Osteoblast (primary cell): Measurements from ENCODE around the gene IGSF8. TPM values are rescaled to one million over a fixed set of nuclear protein-coding genes. Genes with fewer than 3 reads are reported as not detected.

Source experiments
- DNase-seq: peaks from one replicate; pipeline ENCODE4 v3.0.0; 2011; ENCODE audit warnings: low spot score, mixed read lengths; ENCODE audit not compliant: insufficient read length; ENCODE audit errors: missing footprints
- H2AFZ ChIP-seq: 2 replicates; pipeline ENCODE4 v1.6.0; 2011; ENCODE audit warnings: mild to moderate bottlenecking, low read length
- H3K27ac ChIP-seq: 2 replicates; pipeline ENCODE4 v1.5.1; 2011; ENCODE audit warnings: mild to moderate bottlenecking, low read depth, low read length, moderate library complexity
- H3K27me3 ChIP-seq: 2 replicates; pipeline ENCODE4 v1.6.0; 2012; ENCODE audit warnings: mild to moderate bottlenecking, control low read depth, inconsistent platforms, low read length, moderate library complexity; ENCODE audit not compliant: insufficient read depth
- H3K36me3 ChIP-seq: 2 replicates; pipeline ENCODE4 v1.5.1; 2011; ENCODE audit warnings: mild to moderate bottlenecking, low read length, control low read depth, moderate library complexity; ENCODE audit not compliant: insufficient read depth
- H3K4me1 ChIP-seq: 2 replicates; pipeline ENCODE4 v1.5.1; 2011; ENCODE audit warnings: mild to moderate bottlenecking, low read length, control low read depth, moderate library complexity; ENCODE audit not compliant: insufficient read depth
- H3K4me2 ChIP-seq: 2 replicates; pipeline ENCODE4 v1.6.0; 2011; ENCODE audit warnings: mild to moderate bottlenecking, low read length; ENCODE audit not compliant: insufficient read depth
- H3K4me3 ChIP-seq: fragments of 200-600 bp; sonication (generic); 3 replicates; pipeline ENCODE4 v1.5.1; 2012; ENCODE audit warnings: mild to moderate bottlenecking, low read length, inconsistent platforms; ENCODE audit not compliant: insufficient read depth
- H3K79me2 ChIP-seq: 2 replicates; pipeline ENCODE4 v1.6.0; 2012; ENCODE audit warnings: mild to moderate bottlenecking, low read length, control low read depth, inconsistent platforms; ENCODE audit not compliant: insufficient read depth
- H3K9me3 ChIP-seq: 2 replicates; pipeline ENCODE4 v1.5.1; 2011; ENCODE audit warnings: low read depth, low read length, control low read depth
- H4K20me1 ChIP-seq: 2 replicates; pipeline ENCODE4 v1.6.0; 2012; ENCODE audit warnings: mild to moderate bottlenecking, low read length, control low read depth; ENCODE audit not compliant: insufficient read depth
- total RNA-seq: library from RNA; depleted of rRNA; stranded (reverse); fragments of >200 nt; gene quantifications from 2 replicates; pipeline ENCODE4 v1.2.3, GENCODE V29; 2012
- TF ChIP-seq, protein P1 (sequence below): IDR thresholded peaks from 2 replicates; pipeline ENCODE4 v1.5.1; 2011; ENCODE audit warnings: mild to moderate bottlenecking, low read depth, low read length, moderate library complexity; ENCODE audit errors: extremely low read depth

Gene IGSF8
- total RNA-seq, 1 donor = 19.9 TPM

DNA sequence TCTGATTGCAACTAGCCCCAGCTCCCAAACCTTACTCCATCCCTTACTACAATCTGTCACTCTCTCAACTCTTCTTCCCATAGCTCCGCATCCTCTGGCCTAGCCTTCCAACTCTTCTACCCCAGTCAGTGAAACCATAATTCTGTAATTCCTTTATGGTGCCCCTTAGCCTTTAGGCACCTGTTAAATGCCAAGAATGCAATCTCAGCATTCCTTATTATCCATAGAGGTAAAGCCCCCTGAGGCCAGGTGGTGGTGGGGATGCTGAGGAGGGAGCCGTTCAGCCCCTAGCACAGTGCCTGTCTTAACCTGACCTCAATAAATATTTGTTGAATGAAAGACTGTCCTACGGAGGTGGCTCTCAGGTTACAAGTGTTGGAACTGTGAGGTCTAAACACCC lies 31.1 kb upstream of the IGSF8 start:
- Histone ChIP-seq H3K27me3 (peaks cover 19% of the 10 kb centered on the region), H3K79me2 (no peaks in the 10 kb centered on the region), H4K20me1 (no peaks in the 10 kb centered on the region), H3K9me3 (no peaks in the 10 kb centered on the region), H2AFZ (no peak overlapping the region), H3K27ac (no peak overlapping the region), H3K4me2 (no peak overlapping the region), H3K4me3 (no peak overlapping the region), H3K4me1 (peaks cover 36% of the 10 kb centered on the region), H3K36me3 (no peaks in the 10 kb centered on the region)
- TF ChIP-seq, protein P1, sequence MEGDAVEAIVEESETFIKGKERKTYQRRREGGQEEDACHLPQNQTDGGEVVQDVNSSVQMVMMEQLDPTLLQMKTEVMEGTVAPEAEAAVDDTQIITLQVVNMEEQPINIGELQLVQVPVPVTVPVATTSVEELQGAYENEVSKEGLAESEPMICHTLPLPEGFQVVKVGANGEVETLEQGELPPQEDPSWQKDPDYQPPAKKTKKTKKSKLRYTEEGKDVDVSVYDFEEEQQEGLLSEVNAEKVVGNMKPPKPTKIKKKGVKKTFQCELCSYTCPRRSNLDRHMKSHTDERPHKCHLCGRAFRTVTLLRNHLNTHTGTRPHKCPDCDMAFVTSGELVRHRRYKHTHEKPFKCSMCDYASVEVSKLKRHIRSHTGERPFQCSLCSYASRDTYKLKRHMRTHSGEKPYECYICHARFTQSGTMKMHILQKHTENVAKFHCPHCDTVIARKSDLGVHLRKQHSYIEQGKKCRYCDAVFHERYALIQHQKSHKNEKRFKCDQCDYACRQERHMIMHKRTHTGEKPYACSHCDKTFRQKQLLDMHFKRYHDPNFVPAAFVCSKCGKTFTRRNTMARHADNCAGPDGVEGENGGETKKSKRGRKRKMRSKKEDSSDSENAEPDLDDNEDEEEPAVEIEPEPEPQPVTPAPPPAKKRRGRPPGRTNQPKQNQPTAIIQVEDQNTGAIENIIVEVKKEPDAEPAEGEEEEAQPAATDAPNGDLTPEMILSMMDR = no peak
- no peak for DNase-seq

DNA sequence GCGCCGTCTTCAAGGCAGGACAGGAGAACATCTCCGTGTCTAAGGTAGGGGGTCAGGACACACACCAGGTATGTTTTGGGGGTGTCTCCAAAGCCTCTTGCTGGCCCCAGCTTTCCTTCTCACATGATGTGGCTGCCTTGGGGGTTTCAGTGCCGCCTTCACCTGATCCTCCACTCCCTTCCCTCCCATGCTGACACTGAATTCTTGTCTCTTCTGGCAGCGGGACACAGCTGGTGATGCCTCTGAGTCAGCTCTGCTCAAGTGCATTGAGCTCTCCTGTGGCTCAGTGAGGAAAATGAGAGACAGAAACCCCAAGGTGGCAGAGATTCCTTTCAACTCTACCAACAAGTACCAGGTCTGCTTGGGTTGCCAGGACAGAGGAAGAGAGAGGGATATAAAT lies 30.6 kb upstream of the IGSF8 start:
- H3K36me3 ChIP-seq = no peaks in the 10 kb centered on the region
- TF ChIP-seq, protein P1 = no peak
- H3K4me2 ChIP-seq = no peak overlapping the region
- no peak overlapping the region for H3K27ac ChIP-seq
- H3K27me3 ChIP-seq = peaks cover 19% of the 10 kb centered on the region
- peak; percentile 84 for DNase-seq
- H3K79me2 ChIP-seq = no peaks in the 10 kb centered on the region
- H3K4me3 ChIP-seq = no peak overlapping the region
- H2AFZ ChIP-seq = no peak overlapping the region
- no peaks in the 10 kb centered on the region for H4K20me1 ChIP-seq
- H3K9me3 ChIP-seq = no peaks in the 10 kb centered on the region
- peaks cover 41% of the 10 kb centered on the region for H3K4me1 ChIP-seq

- Histone ChIP-seq H3K9me3 (no peaks in the 10 kb centered on the region), H2AFZ (no peak overlapping the region), H3K27ac (no peak overlapping the region), H3K79me2 (no peaks in the 10 kb centered on the region), H3K27me3 (peaks cover 19% of the 10 kb centered on the region), H3K4me3 (no peak overlapping the region), H4K20me1 (no peaks in the 10 kb centered on the region), H3K36me3 (no peaks in the 10 kb centered on the region), H3K4me1 (peaks cover 41% of the 10 kb centered on the region), H3K4me2 (no peak overlapping the region)
- TF ChIP-seq, protein P1 = no peak
- no peak for DNase-seq
Measured at GRCh38 chr1:160128636-160129035, 30.2 kb upstream of the IGSF8 start.

- H2AFZ ChIP-seq = peak overlapping the region; percentile 63
- TF ChIP-seq, protein P1 = no peak
- no peaks in the 10 kb centered on the region for H3K9me3 ChIP-seq
- H3K27me3 ChIP-seq = peaks cover 16% of the 10 kb centered on the region
- no peak overlapping the region for H3K4me3 ChIP-seq
- peaks cover 41% of the 10 kb centered on the region for H3K4me1 ChIP-seq
- no peak overlapping the region for H3K27ac ChIP-seq
- H3K4me2 ChIP-seq = peak overlapping the region; percentile 29
- no peaks in the 10 kb centered on the region for H4K20me1 ChIP-seq
- no peaks in the 10 kb centered on the region for H3K79me2 ChIP-seq
- no peaks in the 10 kb centered on the region for H3K36me3 ChIP-seq
- peak; percentile 96 for DNase-seq
Measured at GRCh38 chr1:160127865-160128523, 29.6 kb upstream of the IGSF8 start.
